IMR-90 (cell line): ENCODE data around the gene THBS1. TPM values are rescaled to one million over a fixed set of nuclear protein-coding genes. Genes with fewer than 3 reads are reported as not detected.

Source experiments
- ATAC-seq: fragments of 200-7000 bp; cut with Tn5 transposase; 2 replicates; pipeline ENCODE4 v1.9.1; 2020; ENCODE audit warnings: low read depth, mild to moderate bottlenecking, moderate library complexity
- BruUV-seq: library from RNA; stranded (reverse); fragments of 400-500 nt; replicated peaks from 2 replicates; lab custom pipeline; 2021; lab: Mats Ljungman, UMichigan
- CTCF ChIA-PET: fragments of 300-600 bp; formaldehyde crosslinking; extraction: SDS; loops from one replicate; lab custom pipeline; 2021; ENCODE audit warnings: antibody characterized with exemption; lab: Yijun Ruan, JAX
- POLR2A ChIA-PET: fragments of 300-600 bp; sonication (Branson Sonifier 250); formaldehyde crosslinking; loops from one replicate; lab custom pipeline; 2022; ENCODE audit warnings: antibody characterized with exemption; ENCODE audit not compliant: unreplicated experiment; lab: Charles Lee
- DNase-seq: peaks from one replicate; pipeline ENCODE4 v3.0.0; 2013
- H2AFZ ChIP-seq: replicated peaks from 2 replicates; pipeline ENCODE3; 2013; ENCODE audit warnings: low read length, mild to moderate bottlenecking; ENCODE audit not compliant: poor library complexity
- H2AK5ac ChIP-seq: 2 replicates; pipeline ENCODE4 v1.6.1; 2013; ENCODE audit warnings: low read depth, low read length, inconsistent platforms
- H2AK9ac ChIP-seq: replicated peaks from 2 replicates; pipeline ENCODE3; 2013; ENCODE audit warnings: mild to moderate bottlenecking, low read depth, low read length, moderate library complexity; ENCODE audit not compliant: poor library complexity
- H2BK120ac ChIP-seq: 2 replicates; pipeline ENCODE4 v1.6.1; 2013; ENCODE audit warnings: low read depth, low read length, inconsistent platforms
- H2BK15ac ChIP-seq: 3 replicates; pipeline ENCODE4 v1.6.1; 2013; ENCODE audit warnings: low read depth, low read length, inconsistent platforms
- H2BK20ac ChIP-seq: 2 replicates; pipeline ENCODE4 v1.6.1; 2013; ENCODE audit warnings: low read depth, mild to moderate bottlenecking, inconsistent platforms, low read length, moderate library complexity
- H2BK5ac ChIP-seq: 2 replicates; pipeline ENCODE4 v1.6.1; 2013; ENCODE audit warnings: mild to moderate bottlenecking, low read depth, low read length, inconsistent platforms; ENCODE audit not compliant: poor library complexity, severe bottlenecking
- H3K14ac ChIP-seq: replicated peaks from 2 replicates; pipeline ENCODE4 v1.6.1; 2013; ENCODE audit warnings: low read depth, low read length, inconsistent platforms
- H3K18ac ChIP-seq: 2 replicates; pipeline ENCODE4 v1.6.1; 2013; ENCODE audit warnings: low read depth, low read length, control low read depth
- H3K23ac ChIP-seq: 2 replicates; pipeline ENCODE4 v1.6.1; 2013; ENCODE audit warnings: low read depth, low read length, inconsistent platforms
- H3K27ac ChIP-seq: 2 replicates; pipeline ENCODE4 v1.5.1; 2013; ENCODE audit warnings: mild to moderate bottlenecking, control low read depth, low read length; ENCODE audit not compliant: insufficient read depth
- H3K27me3 ChIP-seq: 2 replicates; pipeline ENCODE4 v1.6.1; 2013; ENCODE audit warnings: low read length; ENCODE audit not compliant: control insufficient read depth, insufficient read depth
- H3K36me3 ChIP-seq: 2 replicates; pipeline ENCODE4 v1.6.1; 2013; ENCODE audit warnings: low read length, mixed read lengths; ENCODE audit not compliant: control insufficient read depth, insufficient read depth
- H3K4ac ChIP-seq: 2 replicates; pipeline ENCODE4 v1.6.1; 2013; ENCODE audit warnings: low read depth, low read length, inconsistent platforms
- H3K4me1 ChIP-seq: 2 replicates; pipeline ENCODE4 v1.6.1; 2013; ENCODE audit warnings: low read length, mixed read lengths; ENCODE audit not compliant: control insufficient read depth, insufficient read depth
- H3K4me2 ChIP-seq: 2 replicates; pipeline ENCODE4 v1.6.1; 2013; ENCODE audit warnings: low read depth, mild to moderate bottlenecking, control low read depth, low read length, moderate library complexity
- H3K4me3 ChIP-seq: 2 replicates; pipeline ENCODE4 v1.5.1; 2013; ENCODE audit warnings: low read depth, mild to moderate bottlenecking, control low read depth, low read length, moderate library complexity; ENCODE audit not compliant: insufficient read depth
- H3K56ac ChIP-seq: 2 replicates; pipeline ENCODE4 v1.6.1; 2013; ENCODE audit warnings: low read length, inconsistent platforms; ENCODE audit not compliant: insufficient read depth; ENCODE audit errors: extremely low read depth
- H3K79me1 ChIP-seq, 2 experiments: 2 replicates each; pipeline ENCODE4 v1.6.1; 2013; ENCODE audit warnings: low read length in 2 of 2, inconsistent platforms in 1 of 2, low read depth in 1 of 2
- H3K9ac ChIP-seq: 2 replicates; pipeline ENCODE4 v1.6.1; 2013; ENCODE audit warnings: low read depth, low read length, control low read depth
- H3K9me1 ChIP-seq: 2 replicates; pipeline ENCODE4 v1.6.1; 2013; ENCODE audit warnings: low read length, inconsistent platforms; ENCODE audit not compliant: insufficient read depth
- H3K9me3 ChIP-seq: 2 replicates; pipeline ENCODE4 v1.6.1; 2013; ENCODE audit warnings: low read length; ENCODE audit not compliant: control insufficient read depth, insufficient read depth
- H4K20me1 ChIP-seq: 2 replicates; pipeline ENCODE4 v1.6.1; 2013; ENCODE audit warnings: low read length, inconsistent platforms; ENCODE audit not compliant: insufficient read depth
- H4K5ac ChIP-seq: 2 replicates; pipeline ENCODE4 v1.6.1; 2013; ENCODE audit warnings: mild to moderate bottlenecking, low read depth, low read length, control low read depth
- H4K8ac ChIP-seq, 2 experiments: 2 replicates each; pipeline ENCODE4 v1.6.1; 2013; ENCODE audit warnings: low read depth in 2 of 2, low read length in 2 of 2, control low read depth in 1 of 2, inconsistent platforms in 1 of 2
- H4K91ac ChIP-seq: 2 replicates; pipeline ENCODE4 v1.6.1; 2013; ENCODE audit warnings: low read depth, low read length, inconsistent platforms; ENCODE audit not compliant: insufficient read depth
- BHLHE40 ChIP-seq: fragments of 150-350 bp; IDR thresholded peaks from 2 replicates; pipeline ENCODE4 v1.6.1; 2016; ENCODE audit warnings: mild to moderate bottlenecking, low read depth, low read length
- CHD1 ChIP-seq: IDR thresholded peaks from 2 replicates; pipeline ENCODE4 v1.6.1; 2012; ENCODE audit warnings: low read depth, low read length, improper control_type of control experiment
- ELK1 ChIP-seq: fragments of 150-350 bp; IDR thresholded peaks from 2 replicates; pipeline ENCODE4 v1.6.1; 2016; ENCODE audit warnings: low read depth, mild to moderate bottlenecking, low read length, moderate library complexity, borderline replicate concordance
- MAFK ChIP-seq: IDR thresholded peaks from 2 replicates; pipeline ENCODE4 v1.6.1; 2012; ENCODE audit warnings: low read depth, low read length, improper control_type of control experiment
- MAZ ChIP-seq: IDR thresholded peaks from 2 replicates; pipeline ENCODE4 v1.6.1; 2012; ENCODE audit warnings: low read depth, mild to moderate bottlenecking, low read length, improper control_type of control experiment, moderate library complexity, borderline replicate concordance
- NFE2L2 ChIP-seq: fragments of 150-350 bp; IDR thresholded peaks from 2 replicates; pipeline ENCODE4 v1.6.1; 2016; ENCODE audit warnings: low read depth, mild to moderate bottlenecking, low read length
- POLR2A ChIP-seq: IDR thresholded peaks from 2 replicates; pipeline ENCODE4 v1.6.1; 2012; ENCODE audit warnings: mild to moderate bottlenecking, low read depth, low read length
- RAD21 ChIP-seq: IDR thresholded peaks from 2 replicates; pipeline ENCODE4 v1.6.1; 2012; ENCODE audit warnings: low read length, improper control_type of control experiment
- SMC3 ChIP-seq: fragments of 150-350 bp; IDR thresholded peaks from 2 replicates; pipeline ENCODE4 v1.6.1; 2016; ENCODE audit warnings: low read depth, mild to moderate bottlenecking, antibody characterized with exemption, low read length, moderate library complexity
- WGBS, 2 experiments: methylation state at CpG; one replicate each; pipeline versions ENCODE4 v1.1.5 to v1.1.7; 2013; ENCODE audit warnings: missing lambda C conversion rate in 2 of 2; ENCODE audit not compliant: insufficient read length in 1 of 2; ENCODE audit errors: extremely low coverage in 2 of 2; 5-methylcytosine and 5-hydroxymethylcytosine counted together
- dilution Hi-C: fragments of 300-500 bp; cut with HindIII; formaldehyde crosslinking; loops from one replicate; pipeline ENCODE4 v1.14.3; 2018; ENCODE audit warnings: low sequenced_read_pairs; ENCODE audit not compliant: unreplicated experiment
- in situ Hi-C: fragments of 300-500 bp; cut with MboI; formaldehyde crosslinking; loops from 3 replicates; pipeline ENCODE4 v1.14.3; 2019; ENCODE audit warnings: low sequenced_read_pairs, inconsistent platforms, mixed read lengths
- intact Hi-C: fragments of 100-400 bp; cut with micrococcal nuclease; formaldehyde crosslinking; loops from 2 replicates; pipeline ENCODE4 v1.10.0; 2022
- polyA plus RNA-seq, 3 experiments: library from polyadenylated mRNA; depleted of rRNA; stranded (reverse); fragments of >200 nt; gene quantifications; 2 replicates each; pipeline ENCODE4 v1.2.3, GENCODE V29; 2012; ENCODE audit warnings: low replicate concordance in 1 of 3
- total RNA-seq: library from RNA; depleted of rRNA; stranded (reverse); fragments of >200 nt; gene quantifications from 2 replicates; pipeline ENCODE4 v1.2.3, GENCODE V29; 2012
- TF ChIP-seq, protein P1 (sequence below): fragments of 150-350 bp; IDR thresholded peaks from 2 replicates; pipeline ENCODE4 v1.6.1; 2017; ENCODE audit warnings: mild to moderate bottlenecking, antibody characterized with exemption, low read length, low read depth

THBS1 gene
- total and polyA plus RNA-seq, 2 of the 4 experiments (the other 2 are of a cell fraction) = 1,562 to 4,071 TPM

- Histone ChIP-seq H2AK5ac (no peak overlapping the region; the same call in 1 of the 2 replicates), H2AFZ (no peak overlapping the region), H2BK20ac (no peak overlapping the region), H3K79me1 (peaks cover 7 to 66% of the 10 kb centered on the region in 2 experiments; a peak in 3 of 4 replicates), H3K9ac (peak overlapping the region; percentile 85), H3K18ac (no peak overlapping the region), H3K14ac (peak overlapping the region; percentile 95), H2BK5ac (peak overlapping the region; percentile 56), H4K5ac (no peak overlapping the region), H3K4me3 (peak overlapping the region; percentile 80), H4K8ac (no peak overlapping the region), H3K23ac (peak overlapping the region; percentile 95), H2AK9ac (no peak overlapping the region), H3K56ac (peak overlapping the region; percentile 55), H2BK15ac (no peak overlapping the region), H3K4me1 (peaks cover 8% of the 10 kb centered on the region), H3K36me3 (peaks cover 58% of the 10 kb centered on the region), H3K27me3 (no peaks in the 10 kb centered on the region), H4K20me1 (peaks cover 71% of the 10 kb centered on the region), H2BK120ac (no peak overlapping the region), H3K9me1 (peaks cover 15% of the 10 kb centered on the region; the same call in 1 of the 2 replicates), H3K9me3 (no peaks in the 10 kb centered on the region), H3K4me2 (peak overlapping the region; percentile 63), H3K27ac (peak overlapping the region; percentile 78), H3K4ac (peak overlapping the region; percentile 88; the same call in 1 of the 2 replicates), H4K91ac (no peak overlapping the region)
- no CpG with 5 or more reads among the region's 4 CpGs for WGBS, 2 experiments
- no peak for DNase-seq
- ATAC-seq = no peak
- CTCF ChIA-PET = no interaction called here
- TF ChIP-seq, protein P1, sequence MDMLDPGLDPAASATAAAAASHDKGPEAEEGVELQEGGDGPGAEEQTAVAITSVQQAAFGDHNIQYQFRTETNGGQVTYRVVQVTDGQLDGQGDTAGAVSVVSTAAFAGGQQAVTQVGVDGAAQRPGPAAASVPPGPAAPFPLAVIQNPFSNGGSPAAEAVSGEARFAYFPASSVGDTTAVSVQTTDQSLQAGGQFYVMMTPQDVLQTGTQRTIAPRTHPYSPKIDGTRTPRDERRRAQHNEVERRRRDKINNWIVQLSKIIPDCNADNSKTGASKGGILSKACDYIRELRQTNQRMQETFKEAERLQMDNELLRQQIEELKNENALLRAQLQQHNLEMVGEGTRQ = no peak
- TF ChIP-seq ELK1 (no peak), SMC3 (no peak), NFE2L2 (no peak), RAD21 (no peak), MAZ (no peak), POLR2A (no peak; the same call in 1 of the 2 replicates), BHLHE40 (no peak), MAFK (no peak), CHD1 (no peak)
- POLR2A ChIA-PET = interaction anchor here (0.6 to 2.6 kb wide), 9 partner anchors 8 to 496 kb away, joined by 3 to 10 read pairs (median 4); no protein-coding TSS in a partner anchor
- in situ Hi-C loops (loop anchor here (5.0 kb wide), 4 partner anchors 411 to 876 kb away; no protein-coding TSS in a partner anchor), dilution Hi-C loops (no loop called here), intact Hi-C loops (loop anchor here (5.0 kb wide), 1 partner anchor 296 kb away; no protein-coding TSS in a partner anchor)
- no TSS peak for BruUV-seq
Measured at GRCh38 chr15:39582977-39583595, 2.2 kb downstream of the THBS1 start.
